AG09319 (cell line): ENCODE data around the gene ALPK3.

Experiments used
- DNase-seq: peaks from one replicate; pipeline ENCODE4 v3.0.0-alpha.2; 2010; ENCODE audit warnings: low read depth; ENCODE audit errors: extremely low read depth
- CTCF ChIP-seq: IDR thresholded peaks from 2 replicates; pipeline ENCODE4 v1.5.1; 2011; ENCODE audit warnings: low read depth, mild to moderate bottlenecking, inconsistent platforms, low read length, moderate library complexity

The ALPK3 gene

DNA sequence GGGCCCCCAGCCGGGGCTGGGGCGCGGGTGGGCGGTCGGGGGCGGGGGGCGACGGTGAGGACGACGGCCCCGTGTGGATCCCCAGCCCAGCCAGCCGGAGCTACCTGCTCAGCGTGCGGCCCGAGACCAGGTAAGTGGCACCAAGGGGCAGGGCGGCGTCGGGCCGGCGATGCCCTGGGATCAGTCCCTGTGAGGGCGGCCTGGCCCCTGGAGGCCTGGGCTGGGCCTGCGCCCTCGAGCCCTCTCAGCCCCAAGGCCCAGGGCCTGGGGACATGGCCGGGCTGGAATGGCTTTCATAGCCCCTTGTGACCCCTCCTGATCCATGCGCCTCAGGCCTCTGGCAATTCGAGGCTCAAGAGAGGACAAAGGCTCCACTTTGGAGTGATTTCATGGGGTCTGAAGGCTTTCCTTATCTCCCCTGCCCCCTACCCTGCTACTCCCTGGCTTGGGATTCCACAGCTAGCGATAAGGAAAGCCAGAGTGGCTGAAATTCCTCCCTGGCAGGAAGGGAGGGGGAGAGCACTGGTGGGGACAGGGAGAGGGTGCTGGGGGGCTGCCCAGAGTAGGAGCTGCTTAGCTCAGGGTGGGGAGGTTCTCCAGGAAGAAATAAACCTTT, 418 bp downstream of the ALPK3 start:
- no peak for TF ChIP-seq CTCF
- no peak for DNase-seq

GRCh38 chr15:84818261-84819131, 1.3 kb downstream of the ALPK3 start:
- no peak for TF ChIP-seq CTCF
- no peak for DNase-seq

GRCh38 chr15:84819291-84819768, 2.2 kb downstream of the ALPK3 start:
- no peak for TF ChIP-seq CTCF
- DNase-seq, result no peak

GRCh38 chr15:84819791-84820190, 2.6 kb downstream of the ALPK3 start:
- TF ChIP-seq CTCF, result no peak

DNA sequence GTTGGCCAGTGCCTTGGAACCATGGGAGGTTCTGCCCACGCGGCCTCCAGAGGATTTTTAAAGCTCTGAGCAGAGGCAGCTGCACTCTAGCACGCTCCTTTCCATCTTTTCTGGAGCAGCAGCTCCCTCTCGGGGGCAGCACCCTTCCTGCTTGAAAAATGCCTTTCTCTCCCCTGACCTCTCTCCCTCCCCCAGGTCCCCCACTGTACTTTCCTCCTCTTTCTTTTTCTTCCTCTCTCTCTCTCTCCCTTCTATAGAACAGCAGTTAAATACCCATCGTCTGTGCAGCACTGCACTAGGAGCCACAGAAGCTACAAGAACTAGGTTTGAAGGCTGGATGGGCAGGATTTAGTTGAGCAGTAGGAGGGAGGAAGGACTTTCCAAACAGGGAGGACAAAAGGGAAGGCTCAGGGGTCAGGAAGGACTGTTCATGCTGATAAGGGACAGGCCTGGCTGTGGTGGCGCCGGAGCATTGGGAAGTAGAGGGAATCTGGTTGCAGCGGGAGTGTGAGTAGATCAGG, 4.4 kb downstream of the ALPK3 start:
- TF ChIP-seq CTCF, result no peak
- DNase-seq, result no peak

More at GRCh38 chr15:84819791-84820190, 2.6 kb downstream of the ALPK3 start:
- DNase-seq, result no peak

- TF ChIP-seq CTCF, result no peak
- no peak for DNase-seq
Measured at GRCh38 chr15:84822653-84823281, 5.6 kb downstream of the ALPK3 start.
